NCI-H748 treated with DMSO at 0.1 percent for 48 hours (cell line): ENCODE data around the gene PAK1IP1.
"Not testable (repeated sequence)": the region's sequence is repeated elsewhere in the genome, so short reads cannot be mapped to it uniquely, and the experiment has no call there.

Experiments
- DNase-seq: peaks from one replicate; lab custom pipeline; 2025; lab: John Stamatoyannopoulos, UW

The PAK1IP1 gene

GRCh38 chr6:10743515-10743914, 48.7 kb downstream of the PAK1IP1 start:
- DNase-seq = no peak

GRCh38 chr6:10745116-10745515, 50.3 kb downstream of the PAK1IP1 start:
- DNase-seq = no peak

GRCh38 chr6:10746915-10747250, 52.1 kb downstream of the PAK1IP1 start:
- DNase-seq = no peak

GRCh38 chr6:10747251-10747972, 52.6 kb downstream of the PAK1IP1 start, which contains the start of gene TMEM14B:
Gene TMEM14B (plus strand): TSS chr6:10747805. CDS start chr6:10749246, 1,441 bp downstream.
- DNase-seq = peak; percentile 99

GRCh38 chr6:10749734-10750133, 55.0 kb downstream of the PAK1IP1 start:
- no peak for DNase-seq

GRCh38 chr6:10750568-10750967, 55.8 kb downstream of the PAK1IP1 start:
- DNase-seq = not testable (repeated sequence)

GRCh38 chr6:10751757-10752156, 57.0 kb downstream of the PAK1IP1 start:
- DNase-seq = not testable (repeated sequence)

GRCh38 chr6:10756085-10756484, 61.3 kb downstream of the PAK1IP1 start:
- DNase-seq = no peak
